Keratinocyte (primary cell): ENCODE measurements around the gene RANBP3L.

Experiments
- CTCF ChIP-seq, 3 experiments: IDR thresholded peaks in 1 of 3; conservative IDR thresholded peaks in 1 of 3; optimal IDR thresholded peaks in 1 of 3; 2 replicates in 2 of 3; 3 replicates in 1 of 3; pipeline versions ENCODE3 to v1.5.1; 2011; ENCODE audit warnings: low read length in 3 of 3, mild to moderate bottlenecking in 3 of 3, moderate library complexity in 2 of 3, control low read depth in 1 of 3, inconsistent platforms in 1 of 3; ENCODE audit not compliant: insufficient read depth in 2 of 3; ENCODE audit errors: extremely low read depth in 1 of 3
- EZH2 ChIP-seq: IDR thresholded peaks from one replicate; pipeline ENCODE4 v1.6.1; 2012; ENCODE audit warnings: inconsistent platforms, mild to moderate bottlenecking, low read length, moderate library complexity

GRCh38 chr5:36311956-36312355, 10.3 kb upstream of the RANBP3L start:
- no peak for TF ChIP-seq CTCF (optimal IDR thresholded peaks at IDR 0.05 in 1 of 3, IDR thresholded peaks at IDR 0.05 in 1 of 3, conservative IDR thresholded peaks at IDR 0.05 in 1 of 3; ENCODE audit: extremely low read depth in 1 of 3, insufficient read depth in 2 of 3, low read length in 3 of 3)
- TF ChIP-seq EZH2, result no peak
